NCI-H2107 treated with DMSO at 0.1 percent for 48 hours (cell line): ENCODE results near the gene TRUB2.
"Not testable (repeated sequence)": the region's sequence is repeated elsewhere in the genome, so short reads cannot be mapped to it uniquely, and the experiment has no call there.

ENCODE experiments used
- DNase-seq: peaks from one replicate; lab custom pipeline; 2025; ENCODE audit not compliant: unreplicated experiment; lab: John Stamatoyannopoulos, UW

TRUB2 gene

GRCh38 chr9:128304136-128304970 lies 17.9 kb downstream of the TRUB2 start:
- no peak for DNase-seq

DNA sequence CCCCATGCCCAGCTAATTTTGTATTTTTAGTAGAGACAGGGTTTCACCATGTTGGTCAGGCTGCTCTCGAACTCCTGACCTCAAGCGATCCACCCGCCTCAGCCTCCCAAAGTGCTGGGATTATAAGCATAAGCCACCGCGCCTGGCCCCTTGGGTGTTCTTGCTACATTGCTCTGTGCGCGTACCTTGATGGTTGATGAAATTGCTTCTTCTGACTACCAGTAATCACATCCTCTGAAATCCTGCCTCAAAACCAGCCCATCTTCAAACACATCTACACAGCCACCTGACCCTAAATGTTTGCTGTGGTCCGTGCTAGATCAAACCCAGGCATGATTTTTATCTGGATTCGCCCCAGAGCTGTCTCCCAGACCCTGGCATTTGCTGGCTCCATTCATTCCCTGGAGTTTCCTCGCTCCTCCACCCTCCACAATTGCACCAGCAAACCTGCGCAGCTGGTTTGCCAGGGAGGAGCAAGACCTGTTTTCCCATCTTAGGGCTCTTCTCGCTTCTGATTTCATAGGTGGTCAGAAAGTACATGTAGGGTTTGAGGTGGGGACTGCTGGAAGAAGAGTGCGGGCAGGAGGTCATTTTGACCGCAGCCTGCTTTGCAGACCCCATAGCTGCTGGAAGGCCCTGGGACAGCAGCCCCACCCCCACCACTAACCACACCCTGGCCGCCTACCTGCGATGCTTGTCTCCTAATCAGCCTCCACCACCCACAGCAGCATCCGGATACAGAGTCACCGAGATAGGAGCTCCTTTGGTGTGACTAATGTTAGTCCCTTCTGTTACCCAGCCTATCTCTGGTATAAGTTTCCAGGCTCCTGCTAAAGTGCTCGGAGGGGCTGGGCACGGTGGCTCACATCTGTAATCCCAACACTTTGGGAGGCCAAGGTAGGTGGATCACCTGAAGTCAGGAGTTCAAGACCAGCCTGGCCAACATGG lies 23.4 kb downstream of the TRUB2 start:
- DNase-seq, result no peak

DNA sequence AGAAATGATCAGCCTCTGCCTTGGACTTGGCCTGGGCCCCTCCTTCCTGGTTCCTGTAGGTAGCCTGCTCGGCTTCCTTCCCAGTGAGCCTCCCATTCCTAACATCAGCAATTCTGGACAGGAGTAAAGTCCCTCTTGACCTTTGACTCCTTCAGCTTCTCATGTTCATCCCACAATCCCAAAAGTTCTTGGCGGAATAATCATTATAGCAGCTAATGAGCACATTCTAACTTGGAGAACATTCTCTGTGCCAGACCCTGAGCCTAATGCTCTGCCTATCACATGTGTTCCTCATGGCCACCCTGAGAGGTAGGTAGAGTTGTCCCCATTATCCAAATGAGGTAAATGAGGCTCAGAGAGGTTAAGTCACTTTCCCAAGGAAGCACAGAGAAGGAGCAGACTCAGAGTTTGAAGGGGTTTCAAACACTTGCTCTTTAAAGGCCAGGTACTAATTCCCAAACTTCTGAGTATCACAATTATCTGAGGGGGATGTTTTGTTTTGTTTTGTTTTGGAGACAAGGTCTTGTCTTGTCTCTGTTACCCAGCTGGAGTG lies 24.9 kb downstream of the TRUB2 start:
- no peak for DNase-seq

DNA sequence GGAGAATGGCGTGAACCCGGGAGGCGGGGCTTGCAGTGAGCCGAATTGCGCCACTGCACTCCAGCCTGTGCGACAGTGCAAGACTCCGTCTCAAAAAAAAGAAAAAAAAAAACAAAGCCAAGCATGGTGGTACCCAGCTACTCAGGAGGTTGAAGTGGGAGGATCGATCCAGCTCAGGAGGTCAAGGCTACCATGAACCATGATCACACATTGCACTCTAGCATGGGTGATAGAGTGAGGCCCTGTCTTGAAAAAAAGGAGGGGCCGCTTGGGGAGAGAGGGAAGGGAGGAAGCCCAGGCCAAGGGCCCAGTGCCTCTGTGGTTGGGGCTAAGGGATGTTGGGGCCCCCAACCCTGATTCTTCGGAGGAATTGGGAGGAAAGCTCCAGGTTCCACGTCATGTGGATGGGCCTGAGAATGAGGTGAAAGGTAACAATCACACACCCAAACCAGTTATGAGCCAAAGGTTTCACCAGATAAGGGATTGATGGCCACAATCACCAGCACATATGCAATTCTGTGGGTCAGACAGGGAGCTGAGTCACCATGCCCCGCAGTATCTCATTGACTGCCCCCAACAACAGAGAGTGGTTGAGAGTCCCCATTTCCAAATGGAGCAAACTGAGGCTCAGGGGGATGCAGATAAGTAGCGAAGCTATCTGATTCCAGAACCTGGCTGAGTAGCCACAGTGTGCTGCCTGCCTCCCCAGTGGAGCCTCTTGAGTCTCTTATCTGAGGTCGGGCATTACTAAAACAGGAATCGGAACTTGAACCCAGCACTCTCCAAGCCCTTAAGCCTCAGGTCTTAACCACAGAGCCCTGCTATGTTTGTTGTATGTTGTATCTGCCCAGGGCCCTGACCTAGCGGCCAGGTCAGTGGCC lies 25.7 kb downstream of the TRUB2 start:
- DNase-seq, result no peak

GRCh38 chr9:128294142-128294541 lies 28.1 kb downstream of the TRUB2 start:
- no peak for DNase-seq

DNA sequence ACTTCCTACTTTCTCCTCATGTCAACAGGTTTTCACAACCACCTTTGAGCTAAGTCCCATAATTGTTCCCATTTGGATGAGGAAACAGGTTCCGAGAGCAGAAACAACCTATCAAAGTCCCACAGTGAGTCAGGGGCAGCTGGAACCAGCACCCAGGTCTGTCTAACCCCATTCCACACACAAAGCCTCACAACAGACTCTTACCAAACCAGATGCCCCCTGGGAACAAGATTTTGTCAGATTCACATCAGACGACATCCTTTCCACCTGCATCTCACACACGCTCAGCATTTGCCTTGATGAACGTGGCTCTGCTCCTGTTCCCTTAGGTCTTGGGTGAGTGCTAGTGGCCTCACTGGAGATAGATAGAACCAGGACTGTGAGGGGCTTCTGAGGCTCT lies 29.2 kb downstream of the TRUB2 start:
- DNase-seq, result no peak

DNA sequence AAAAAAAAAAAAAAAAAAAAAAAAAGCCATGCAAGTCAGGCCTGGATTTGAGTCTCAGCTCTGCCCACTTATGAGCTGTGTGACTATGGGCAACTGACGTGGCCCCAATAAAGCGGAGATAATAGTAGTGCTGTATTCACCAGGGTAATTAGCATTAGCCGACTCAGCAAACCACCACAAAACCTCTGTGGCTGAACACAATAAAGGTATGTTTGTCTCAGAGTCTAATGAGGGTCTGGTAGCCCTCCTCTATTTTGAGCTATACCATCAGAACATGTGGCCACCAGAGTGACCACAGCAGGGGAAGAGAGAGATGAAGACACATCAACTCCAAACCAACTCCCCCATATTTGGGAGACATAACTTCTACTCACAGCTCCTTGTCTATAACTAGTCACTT lies 30.2 kb downstream of the TRUB2 start:
- DNase-seq, result no peak

DNA sequence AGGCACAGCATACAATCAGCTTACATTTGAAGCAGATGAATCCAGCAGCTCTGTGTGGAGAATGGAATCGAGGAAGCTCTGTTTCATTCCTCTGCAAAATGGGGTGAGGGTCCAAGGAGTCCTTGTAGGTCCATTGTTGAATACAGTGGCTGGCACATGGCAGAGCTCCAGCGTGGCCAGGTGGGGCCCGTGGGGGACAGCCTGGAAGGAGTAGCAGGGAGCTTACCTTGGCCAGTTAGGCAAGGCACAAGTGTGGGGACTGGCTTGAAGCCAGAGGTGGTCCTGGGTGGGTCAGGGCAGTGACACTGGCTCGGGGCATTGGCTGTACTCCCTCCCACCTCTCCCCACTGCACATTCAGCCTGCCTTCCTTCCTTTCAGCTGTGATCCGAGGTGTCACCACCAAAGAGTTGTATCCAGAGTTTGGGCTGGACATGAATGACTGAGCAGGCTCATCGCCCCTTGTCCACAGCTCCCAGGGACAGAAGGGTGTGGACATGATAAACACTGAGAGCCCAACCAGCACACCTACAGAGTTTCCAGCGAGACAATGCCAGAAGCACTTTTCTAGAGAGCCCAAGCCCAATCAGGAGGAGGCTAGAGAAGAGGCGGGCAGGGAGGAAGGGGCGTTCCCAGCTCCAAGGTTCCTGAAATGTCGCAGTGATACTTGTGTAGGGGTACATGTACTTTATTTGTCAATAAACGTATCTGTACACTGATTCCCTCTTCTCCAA lies 33.8 kb downstream of the TRUB2 start:
- DNase-seq, result no peak

DNA sequence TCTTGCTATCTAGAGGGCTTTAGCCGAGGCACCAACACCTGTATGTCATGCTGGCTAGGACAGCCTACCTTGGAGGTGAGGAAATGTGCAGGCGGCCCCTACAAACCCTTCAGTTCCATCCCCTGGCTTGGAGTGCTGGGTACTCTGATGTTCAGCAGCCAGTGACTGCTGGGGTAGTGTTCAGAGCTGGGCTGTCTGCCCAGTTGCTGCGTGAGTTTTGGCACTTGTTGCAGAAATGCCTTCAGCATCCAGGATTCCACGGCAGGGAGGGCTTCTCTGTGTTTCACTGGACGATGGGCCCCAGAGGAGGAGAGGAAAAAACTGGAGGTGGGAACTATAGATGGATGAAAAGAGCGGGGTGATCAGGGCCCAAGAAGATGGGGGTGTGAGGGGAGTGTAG lies 35.8 kb downstream of the TRUB2 start:
- DNase-seq, result no peak

DNA sequence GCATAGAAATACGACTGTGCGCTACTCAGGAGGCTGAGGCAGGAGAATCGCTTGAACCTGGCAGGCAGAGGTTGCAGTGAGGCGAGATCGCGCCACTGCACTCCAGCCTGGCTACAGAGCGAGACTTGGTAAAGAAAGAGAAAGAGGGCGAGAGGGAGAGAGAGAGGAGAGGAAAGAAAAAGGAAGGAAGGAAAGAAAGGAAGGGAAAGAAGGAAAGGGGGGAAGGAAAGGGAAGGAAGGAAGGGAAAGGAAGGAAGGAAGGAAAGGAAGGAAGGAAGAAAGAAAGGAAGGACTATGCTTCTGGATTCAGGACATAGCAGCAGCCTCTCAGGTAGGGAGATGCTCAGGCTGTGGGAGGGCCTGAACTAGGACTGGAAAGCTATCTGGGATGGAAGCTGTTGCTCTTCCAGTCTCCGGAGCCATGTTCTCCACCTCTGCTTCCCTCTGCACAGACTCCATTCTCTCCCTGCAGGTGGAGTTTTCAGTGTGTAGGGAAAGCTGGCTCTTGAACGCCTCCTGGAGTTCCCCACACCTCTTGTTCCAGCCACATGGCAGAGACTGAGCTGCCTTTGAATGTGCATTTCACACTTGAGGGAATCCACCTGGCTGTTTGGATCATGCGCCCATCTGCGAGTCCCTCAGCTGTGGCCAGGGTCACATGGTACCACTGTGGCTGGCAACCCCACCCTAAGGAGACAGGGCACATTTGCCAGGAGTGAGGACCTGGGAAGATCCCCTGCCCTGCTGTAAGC lies 37.0 kb downstream of the TRUB2 start:
- peak; percentile 23 for DNase-seq

GRCh38 chr9:128282500-128282899 lies 39.7 kb downstream of the TRUB2 start:
- DNase-seq, result no peak

- DNase-seq, result no peak
Measured at GRCh38 chr9:128280084-128280622, 42.1 kb downstream of the TRUB2 start.

GRCh38 chr9:128279088-128280073 lies 42.9 kb downstream of the TRUB2 start:
- not testable (repeated sequence) for DNase-seq

- DNase-seq, result peak; percentile 7
Measured at GRCh38 chr9:128276574-128277270, 45.5 kb downstream of the TRUB2 start.

DNA sequence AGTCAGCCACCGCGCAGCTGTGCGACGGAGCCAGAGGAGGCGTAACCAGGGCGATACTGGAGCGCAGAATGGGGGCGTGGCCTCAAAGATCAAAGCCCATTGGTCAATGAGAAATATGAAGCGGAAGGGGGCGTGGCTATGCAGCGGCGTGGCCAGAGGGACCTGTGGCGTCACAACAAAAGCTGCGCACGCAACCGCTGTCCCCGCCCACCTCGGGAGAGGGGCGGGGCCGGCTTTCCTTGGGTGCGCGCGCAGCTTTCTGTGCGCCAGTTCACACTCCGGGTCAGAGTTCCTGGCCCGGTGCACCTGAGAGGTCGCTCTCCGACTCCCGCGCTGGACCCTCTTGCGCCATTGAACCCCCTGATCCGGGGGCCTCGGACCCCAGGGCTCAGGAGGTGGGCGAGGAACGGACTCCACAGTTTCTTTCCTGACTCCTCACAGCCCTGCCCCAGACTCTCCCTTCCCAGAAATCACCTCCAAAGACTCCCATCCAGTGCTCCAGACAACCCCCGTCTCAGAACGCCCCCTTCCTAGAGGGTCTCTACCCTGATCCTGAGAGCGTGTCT lies 46.2 kb downstream of the TRUB2 start, which contains the start of gene SWI5:
SWI5 (plus strand) TSS at position 269 of the 566 bp plus-strand sequence.
- DNase-seq, result peak; percentile 97

DNA sequence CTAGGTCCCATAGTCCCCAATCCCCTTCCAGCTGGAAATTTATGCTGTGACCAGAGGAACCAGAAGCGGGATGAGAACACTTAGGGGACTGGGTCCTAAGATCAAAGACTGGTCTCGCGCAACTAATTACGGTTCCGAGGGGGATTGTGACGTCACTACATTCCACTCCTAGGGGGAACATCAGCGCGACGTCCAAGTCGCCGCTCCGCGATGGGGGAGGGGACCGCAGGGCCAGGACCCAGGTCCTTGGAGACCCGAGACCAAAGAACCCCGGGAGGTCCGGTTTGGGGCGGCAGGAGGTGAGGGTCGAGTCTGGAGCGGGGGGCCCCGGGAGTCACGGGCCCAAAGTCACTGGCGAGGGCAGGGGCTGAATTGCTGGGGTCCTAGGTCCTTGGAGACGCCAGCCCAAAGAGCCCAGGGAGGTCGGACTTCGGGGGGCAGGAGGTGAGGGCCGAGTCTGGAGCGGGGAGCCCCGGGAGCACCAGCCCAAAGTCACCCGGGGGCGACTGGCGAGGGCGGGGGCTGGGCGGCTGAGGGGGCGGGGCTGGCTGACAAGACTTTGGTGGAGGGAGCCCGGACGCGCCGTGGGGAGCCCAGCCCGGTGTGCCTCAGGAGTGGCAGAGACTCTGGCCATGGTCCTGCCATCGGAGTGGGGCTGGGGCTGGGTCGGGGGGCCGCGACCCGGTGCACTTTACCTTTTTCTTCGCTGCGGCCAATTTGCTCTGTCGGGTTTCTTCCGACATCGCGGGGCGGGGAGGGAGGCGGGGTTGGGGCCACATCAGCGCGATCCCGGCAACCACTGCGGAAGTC lies 46.8 kb downstream of the TRUB2 start, which contains the start of gene GOLGA2:
GOLGA2 (minus strand) TSS at position 810 of the 810 bp plus-strand sequence; CDS start at position 779, 31 bp downstream.
- DNase-seq, result no peak
